IMR-90 (cell line): ENCODE measurements around the gene LAMTOR3. TPM values are rescaled to one million over a fixed set of nuclear protein-coding genes. Genes with fewer than 3 reads are reported as not detected.

Experiments used
- ATAC-seq: fragments of 200-7000 bp; cut with Tn5 transposase; 2 replicates; pipeline ENCODE4 v1.9.1; 2020; ENCODE audit warnings: low read depth, mild to moderate bottlenecking, moderate library complexity
- BruUV-seq: library from RNA; stranded (reverse); fragments of 400-500 nt; replicated peaks from 2 replicates; lab custom pipeline; 2021; lab: Mats Ljungman, UMichigan
- CTCF ChIA-PET: fragments of 300-600 bp; formaldehyde crosslinking; extraction: SDS; loops from one replicate; lab custom pipeline; 2021; ENCODE audit warnings: antibody characterized with exemption; lab: Yijun Ruan, JAX
- POLR2A ChIA-PET: fragments of 300-600 bp; sonication (Branson Sonifier 250); formaldehyde crosslinking; loops from one replicate; lab custom pipeline; 2022; ENCODE audit warnings: antibody characterized with exemption; ENCODE audit not compliant: unreplicated experiment; lab: Charles Lee
- DNase-seq: peaks from one replicate; pipeline ENCODE4 v3.0.0; 2013
- H2AFZ ChIP-seq: replicated peaks from 2 replicates; pipeline ENCODE3; 2013; ENCODE audit warnings: low read length, mild to moderate bottlenecking; ENCODE audit not compliant: poor library complexity
- H2AK5ac ChIP-seq: 2 replicates; pipeline ENCODE4 v1.6.1; 2013; ENCODE audit warnings: low read depth, low read length, inconsistent platforms
- H2AK9ac ChIP-seq: replicated peaks from 2 replicates; pipeline ENCODE3; 2013; ENCODE audit warnings: mild to moderate bottlenecking, low read depth, low read length, moderate library complexity; ENCODE audit not compliant: poor library complexity
- H2BK120ac ChIP-seq: 2 replicates; pipeline ENCODE4 v1.6.1; 2013; ENCODE audit warnings: low read depth, low read length, inconsistent platforms
- H2BK15ac ChIP-seq: 3 replicates; pipeline ENCODE4 v1.6.1; 2013; ENCODE audit warnings: low read depth, low read length, inconsistent platforms
- H2BK20ac ChIP-seq: 2 replicates; pipeline ENCODE4 v1.6.1; 2013; ENCODE audit warnings: low read depth, mild to moderate bottlenecking, inconsistent platforms, low read length, moderate library complexity
- H2BK5ac ChIP-seq: 2 replicates; pipeline ENCODE4 v1.6.1; 2013; ENCODE audit warnings: mild to moderate bottlenecking, low read depth, low read length, inconsistent platforms; ENCODE audit not compliant: poor library complexity, severe bottlenecking
- H3K14ac ChIP-seq: replicated peaks from 2 replicates; pipeline ENCODE4 v1.6.1; 2013; ENCODE audit warnings: low read depth, low read length, inconsistent platforms
- H3K18ac ChIP-seq: 2 replicates; pipeline ENCODE4 v1.6.1; 2013; ENCODE audit warnings: low read depth, low read length, control low read depth
- H3K23ac ChIP-seq: 2 replicates; pipeline ENCODE4 v1.6.1; 2013; ENCODE audit warnings: low read depth, low read length, inconsistent platforms
- H3K27ac ChIP-seq: 2 replicates; pipeline ENCODE4 v1.5.1; 2013; ENCODE audit warnings: mild to moderate bottlenecking, control low read depth, low read length; ENCODE audit not compliant: insufficient read depth
- H3K27me3 ChIP-seq: 2 replicates; pipeline ENCODE4 v1.6.1; 2013; ENCODE audit warnings: low read length; ENCODE audit not compliant: control insufficient read depth, insufficient read depth
- H3K36me3 ChIP-seq: 2 replicates; pipeline ENCODE4 v1.6.1; 2013; ENCODE audit warnings: low read length, mixed read lengths; ENCODE audit not compliant: control insufficient read depth, insufficient read depth
- H3K4ac ChIP-seq: 2 replicates; pipeline ENCODE4 v1.6.1; 2013; ENCODE audit warnings: low read depth, low read length, inconsistent platforms
- H3K4me1 ChIP-seq: 2 replicates; pipeline ENCODE4 v1.6.1; 2013; ENCODE audit warnings: low read length, mixed read lengths; ENCODE audit not compliant: control insufficient read depth, insufficient read depth
- H3K4me2 ChIP-seq: 2 replicates; pipeline ENCODE4 v1.6.1; 2013; ENCODE audit warnings: low read depth, mild to moderate bottlenecking, control low read depth, low read length, moderate library complexity
- H3K4me3 ChIP-seq: 2 replicates; pipeline ENCODE4 v1.5.1; 2013; ENCODE audit warnings: low read depth, mild to moderate bottlenecking, control low read depth, low read length, moderate library complexity; ENCODE audit not compliant: insufficient read depth
- H3K56ac ChIP-seq: 2 replicates; pipeline ENCODE4 v1.6.1; 2013; ENCODE audit warnings: low read length, inconsistent platforms; ENCODE audit not compliant: insufficient read depth; ENCODE audit errors: extremely low read depth
- H3K79me1 ChIP-seq, 2 experiments: 2 replicates each; pipeline ENCODE4 v1.6.1; 2013; ENCODE audit warnings: low read length in 2 of 2, inconsistent platforms in 1 of 2, low read depth in 1 of 2
- H3K9ac ChIP-seq: 2 replicates; pipeline ENCODE4 v1.6.1; 2013; ENCODE audit warnings: low read depth, low read length, control low read depth
- H3K9me1 ChIP-seq: 2 replicates; pipeline ENCODE4 v1.6.1; 2013; ENCODE audit warnings: low read length, inconsistent platforms; ENCODE audit not compliant: insufficient read depth
- H3K9me3 ChIP-seq: 2 replicates; pipeline ENCODE4 v1.6.1; 2013; ENCODE audit warnings: low read length; ENCODE audit not compliant: control insufficient read depth, insufficient read depth
- H4K20me1 ChIP-seq: 2 replicates; pipeline ENCODE4 v1.6.1; 2013; ENCODE audit warnings: low read length, inconsistent platforms; ENCODE audit not compliant: insufficient read depth
- H4K5ac ChIP-seq: 2 replicates; pipeline ENCODE4 v1.6.1; 2013; ENCODE audit warnings: mild to moderate bottlenecking, low read depth, low read length, control low read depth
- H4K8ac ChIP-seq, 2 experiments: 2 replicates each; pipeline ENCODE4 v1.6.1; 2013; ENCODE audit warnings: low read depth in 2 of 2, low read length in 2 of 2, control low read depth in 1 of 2, inconsistent platforms in 1 of 2
- H4K91ac ChIP-seq: 2 replicates; pipeline ENCODE4 v1.6.1; 2013; ENCODE audit warnings: low read depth, low read length, inconsistent platforms; ENCODE audit not compliant: insufficient read depth
- BHLHE40 ChIP-seq: fragments of 150-350 bp; IDR thresholded peaks from 2 replicates; pipeline ENCODE4 v1.6.1; 2016; ENCODE audit warnings: mild to moderate bottlenecking, low read depth, low read length
- CEBPB ChIP-seq: IDR thresholded peaks from 2 replicates; pipeline ENCODE4 v1.6.1; 2012; ENCODE audit warnings: low read depth, low read length, improper control_type of control experiment
- CHD1 ChIP-seq: IDR thresholded peaks from 2 replicates; pipeline ENCODE4 v1.6.1; 2012; ENCODE audit warnings: low read depth, low read length, improper control_type of control experiment
- FOS ChIP-seq: fragments of 150-350 bp; IDR thresholded peaks from 2 replicates; pipeline ENCODE4 v1.6.1; 2016; ENCODE audit warnings: low read depth, low read length
- MXI1 ChIP-seq: IDR thresholded peaks from 2 replicates; pipeline ENCODE4 v1.6.1; 2012; ENCODE audit warnings: low read depth, mild to moderate bottlenecking, low read length, moderate library complexity, borderline replicate concordance
- POLR2A ChIP-seq: IDR thresholded peaks from 2 replicates; pipeline ENCODE4 v1.6.1; 2012; ENCODE audit warnings: mild to moderate bottlenecking, low read depth, low read length
- RCOR1 ChIP-seq: IDR thresholded peaks from 2 replicates; pipeline ENCODE4 v1.6.1; 2012; ENCODE audit warnings: mild to moderate bottlenecking, low read length, improper control_type of control experiment; ENCODE audit not compliant: insufficient replicate concordance
- RFX5 ChIP-seq: IDR thresholded peaks from 2 replicates; pipeline ENCODE4 v1.8.0; 2012; ENCODE audit warnings: low read depth, mild to moderate bottlenecking, low read length, moderate library complexity
- SMC3 ChIP-seq: fragments of 150-350 bp; IDR thresholded peaks from 2 replicates; pipeline ENCODE4 v1.6.1; 2016; ENCODE audit warnings: low read depth, mild to moderate bottlenecking, antibody characterized with exemption, low read length, moderate library complexity
- dilution Hi-C: fragments of 300-500 bp; cut with HindIII; formaldehyde crosslinking; loops from one replicate; pipeline ENCODE4 v1.14.3; 2018; ENCODE audit warnings: low sequenced_read_pairs; ENCODE audit not compliant: unreplicated experiment
- in situ Hi-C: fragments of 300-500 bp; cut with MboI; formaldehyde crosslinking; loops from 3 replicates; pipeline ENCODE4 v1.14.3; 2019; ENCODE audit warnings: low sequenced_read_pairs, inconsistent platforms, mixed read lengths
- intact Hi-C: fragments of 100-400 bp; cut with micrococcal nuclease; formaldehyde crosslinking; loops from 2 replicates; pipeline ENCODE4 v1.10.0; 2022
- polyA plus RNA-seq, 3 experiments: library from polyadenylated mRNA; depleted of rRNA; stranded (reverse); fragments of >200 nt; gene quantifications; 2 replicates each; pipeline ENCODE4 v1.2.3, GENCODE V29; 2012; ENCODE audit warnings: low replicate concordance in 1 of 3
- total RNA-seq: library from RNA; depleted of rRNA; stranded (reverse); fragments of >200 nt; gene quantifications from 2 replicates; pipeline ENCODE4 v1.2.3, GENCODE V29; 2012
- TF ChIP-seq, protein P1 (sequence below): fragments of 150-350 bp; IDR thresholded peaks from 2 replicates; pipeline ENCODE4 v1.6.1; 2017; ENCODE audit warnings: mild to moderate bottlenecking, antibody characterized with exemption, low read length, low read depth
- TF ChIP-seq, protein P2 (sequence below): fragments of 150-350 bp; IDR thresholded peaks from 2 replicates; pipeline ENCODE4 v1.6.1; 2016; ENCODE audit warnings: low read depth, mild to moderate bottlenecking, low read length, moderate library complexity, borderline replicate concordance
- TF ChIP-seq, protein P3 (sequence below): conservative IDR thresholded peaks from 2 replicates; pipeline ENCODE4 v1.5.1; 2012; ENCODE audit warnings: mild to moderate bottlenecking, low read depth, low read length, improper control_type of control experiment

LAMTOR3 gene
- total and polyA plus RNA-seq, 2 of the 4 experiments (the other 2 are of a cell fraction), result 28.6 to 35.7 TPM

DNA sequence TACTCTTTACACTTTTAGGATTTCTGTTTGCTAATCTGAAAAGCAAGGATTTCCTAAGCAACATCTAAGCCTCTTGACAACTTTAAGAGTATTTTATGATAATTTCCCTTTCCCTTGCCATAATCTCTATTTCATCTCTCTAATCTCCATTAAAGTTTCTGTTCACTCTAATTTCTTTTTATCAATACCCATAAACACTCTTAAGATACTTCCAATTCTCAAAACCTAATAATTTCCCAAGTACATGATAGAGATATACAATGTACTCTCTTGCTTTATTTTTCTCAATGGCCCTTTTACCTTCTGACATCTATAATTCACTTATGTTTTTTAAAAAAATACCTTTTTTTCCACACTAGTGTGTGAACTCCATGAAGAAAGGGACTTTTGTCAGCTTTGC lies 50.8 kb downstream of the LAMTOR3 start:
- CTCF ChIA-PET, result no interaction called here
- dilution Hi-C loops, result no loop called here
- in situ Hi-C loops, result no loop called here

More for the DNA sequence above, 50.8 kb downstream of the LAMTOR3 start:
- TF ChIP-seq, protein P1, sequence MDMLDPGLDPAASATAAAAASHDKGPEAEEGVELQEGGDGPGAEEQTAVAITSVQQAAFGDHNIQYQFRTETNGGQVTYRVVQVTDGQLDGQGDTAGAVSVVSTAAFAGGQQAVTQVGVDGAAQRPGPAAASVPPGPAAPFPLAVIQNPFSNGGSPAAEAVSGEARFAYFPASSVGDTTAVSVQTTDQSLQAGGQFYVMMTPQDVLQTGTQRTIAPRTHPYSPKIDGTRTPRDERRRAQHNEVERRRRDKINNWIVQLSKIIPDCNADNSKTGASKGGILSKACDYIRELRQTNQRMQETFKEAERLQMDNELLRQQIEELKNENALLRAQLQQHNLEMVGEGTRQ, result no peak
- TF ChIP-seq SMC3, result no peak
- TF ChIP-seq, protein P2, sequence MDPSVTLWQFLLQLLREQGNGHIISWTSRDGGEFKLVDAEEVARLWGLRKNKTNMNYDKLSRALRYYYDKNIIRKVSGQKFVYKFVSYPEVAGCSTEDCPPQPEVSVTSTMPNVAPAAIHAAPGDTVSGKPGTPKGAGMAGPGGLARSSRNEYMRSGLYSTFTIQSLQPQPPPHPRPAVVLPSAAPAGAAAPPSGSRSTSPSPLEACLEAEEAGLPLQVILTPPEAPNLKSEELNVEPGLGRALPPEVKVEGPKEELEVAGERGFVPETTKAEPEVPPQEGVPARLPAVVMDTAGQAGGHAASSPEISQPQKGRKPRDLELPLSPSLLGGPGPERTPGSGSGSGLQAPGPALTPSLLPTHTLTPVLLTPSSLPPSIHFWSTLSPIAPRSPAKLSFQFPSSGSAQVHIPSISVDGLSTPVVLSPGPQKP, result no peak
- no peak for TF ChIP-seq MXI1
- no peak for TF ChIP-seq RFX5
- TF ChIP-seq, protein P3, sequence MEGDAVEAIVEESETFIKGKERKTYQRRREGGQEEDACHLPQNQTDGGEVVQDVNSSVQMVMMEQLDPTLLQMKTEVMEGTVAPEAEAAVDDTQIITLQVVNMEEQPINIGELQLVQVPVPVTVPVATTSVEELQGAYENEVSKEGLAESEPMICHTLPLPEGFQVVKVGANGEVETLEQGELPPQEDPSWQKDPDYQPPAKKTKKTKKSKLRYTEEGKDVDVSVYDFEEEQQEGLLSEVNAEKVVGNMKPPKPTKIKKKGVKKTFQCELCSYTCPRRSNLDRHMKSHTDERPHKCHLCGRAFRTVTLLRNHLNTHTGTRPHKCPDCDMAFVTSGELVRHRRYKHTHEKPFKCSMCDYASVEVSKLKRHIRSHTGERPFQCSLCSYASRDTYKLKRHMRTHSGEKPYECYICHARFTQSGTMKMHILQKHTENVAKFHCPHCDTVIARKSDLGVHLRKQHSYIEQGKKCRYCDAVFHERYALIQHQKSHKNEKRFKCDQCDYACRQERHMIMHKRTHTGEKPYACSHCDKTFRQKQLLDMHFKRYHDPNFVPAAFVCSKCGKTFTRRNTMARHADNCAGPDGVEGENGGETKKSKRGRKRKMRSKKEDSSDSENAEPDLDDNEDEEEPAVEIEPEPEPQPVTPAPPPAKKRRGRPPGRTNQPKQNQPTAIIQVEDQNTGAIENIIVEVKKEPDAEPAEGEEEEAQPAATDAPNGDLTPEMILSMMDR, result no peak
- no peak for TF ChIP-seq POLR2A
- TF ChIP-seq CHD1, result no peak
- TF ChIP-seq BHLHE40, result no peak
- TF ChIP-seq RCOR1, result no peak
- no peak for TF ChIP-seq FOS
- TF ChIP-seq CEBPB, result no peak
- POLR2A ChIA-PET, result no interaction called here
- H2BK5ac ChIP-seq, result no peak overlapping the region
- H3K56ac ChIP-seq, result no peak overlapping the region
- H3K23ac ChIP-seq, result no peak overlapping the region
- H3K4me3 ChIP-seq, result no peak overlapping the region
- H3K4ac ChIP-seq, result no peak overlapping the region
- no peaks in the 10 kb centered on the region for H3K36me3 ChIP-seq
- no peaks in the 10 kb centered on the region for H3K9me3 ChIP-seq
- H4K5ac ChIP-seq, result no peak overlapping the region
- H3K4me1 ChIP-seq, result no peaks in the 10 kb centered on the region
- ATAC-seq, result no peak
- H3K4me2 ChIP-seq, result no peak overlapping the region
- H2AK5ac ChIP-seq, result no peak overlapping the region
- H2AFZ ChIP-seq, result no peak overlapping the region
- no peaks in the 10 kb centered on the region; the same call in 1 of the 2 replicates for H3K27me3 ChIP-seq
- H4K8ac ChIP-seq, result no peak overlapping the region
- BruUV-seq, result no TSS peak
- no peaks in the 10 kb centered on the region for H3K9me1 ChIP-seq
- intact Hi-C loops, result no loop called here
- no peak overlapping the region for H2AK9ac ChIP-seq
- no peak overlapping the region for H2BK120ac ChIP-seq
- no peak for DNase-seq
- no peak overlapping the region for H3K14ac ChIP-seq
- no peak overlapping the region for H3K18ac ChIP-seq
- H3K79me1 ChIP-seq, result no peaks in the 10 kb centered on the region
- H4K20me1 ChIP-seq, result no peaks in the 10 kb centered on the region
- H4K91ac ChIP-seq, result no peak overlapping the region
- no peak overlapping the region for H2BK20ac ChIP-seq
- H3K27ac ChIP-seq, result no peak overlapping the region
- H2BK15ac ChIP-seq, result no peak overlapping the region
- H3K9ac ChIP-seq, result no peak overlapping the region
